ENCODE data around the gene TH. TPM values are rescaled to one million over a fixed set of nuclear protein-coding genes. Genes with fewer than 3 reads are reported as not detected.

Gene TH
- total RNA-seq, 4 donors from 2014 or later = 1.3 TPM; not detected in 3

DNA sequence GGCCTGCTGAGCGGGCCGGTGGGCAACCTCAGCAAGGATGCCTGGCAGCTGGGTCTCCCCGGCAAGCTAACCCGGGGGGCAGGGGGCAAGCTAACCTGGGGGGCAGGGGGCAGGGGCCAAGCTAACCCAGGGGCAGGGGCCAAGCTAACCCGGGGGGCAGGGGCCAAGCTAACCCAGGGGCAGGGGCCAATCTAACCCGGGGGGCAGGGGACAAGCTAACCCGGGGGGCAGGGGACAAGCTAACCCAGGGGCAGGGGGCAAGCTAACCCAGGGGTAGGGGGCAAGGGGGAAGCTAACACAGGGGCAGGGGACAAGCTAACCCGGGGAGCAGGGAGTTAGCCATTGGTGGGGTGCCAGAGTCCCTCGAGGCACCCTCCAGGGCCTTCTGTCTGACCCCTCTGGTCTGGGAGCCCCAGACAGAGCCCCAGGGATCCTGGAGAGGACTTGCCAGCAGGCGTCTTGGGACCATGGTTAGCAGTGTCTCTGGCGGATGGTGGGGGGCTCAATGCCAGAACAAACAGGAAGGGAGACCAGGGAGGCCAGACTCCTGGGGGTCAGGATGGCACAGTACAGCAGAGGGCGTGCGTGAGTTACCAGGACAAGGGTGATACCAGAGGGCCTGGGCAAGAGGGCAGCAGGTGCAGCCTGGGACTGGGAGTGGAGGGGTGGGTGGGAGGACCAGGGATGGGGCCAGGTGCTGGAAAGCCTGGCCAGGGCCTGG, 48.5 kb downstream of the TH start:
- Histone ChIP-seq H3K36me3 (no peaks in the 10 kb centered on the region), H3K9me3 (peaks cover 0 to under 1% (median 0%) of the 10 kb centered on the region in 4 donors), H3K27me3 (peaks cover 0 to 63% (median 4%) of the 10 kb centered on the region in 4 donors), H3K27ac (replicated peaks in 1 of 4) (no peak overlapping the region), H3K4me3 (no peak overlapping the region), H3K4me1 (no peaks in the 10 kb centered on the region)
- no peak for DNase-seq (ENCODE audit: extremely low spot score)
- TF ChIP-seq POLR2A (IDR thresholded peaks at IDR 0.05; ENCODE audit: low read depth) (no peak), POLR2AphosphoS5 (IDR thresholded peaks at IDR 0.05) (no peak), EP300 (IDR thresholded peaks at IDR 0.05) (no peak)
- TF ChIP-seq, protein P1, sequence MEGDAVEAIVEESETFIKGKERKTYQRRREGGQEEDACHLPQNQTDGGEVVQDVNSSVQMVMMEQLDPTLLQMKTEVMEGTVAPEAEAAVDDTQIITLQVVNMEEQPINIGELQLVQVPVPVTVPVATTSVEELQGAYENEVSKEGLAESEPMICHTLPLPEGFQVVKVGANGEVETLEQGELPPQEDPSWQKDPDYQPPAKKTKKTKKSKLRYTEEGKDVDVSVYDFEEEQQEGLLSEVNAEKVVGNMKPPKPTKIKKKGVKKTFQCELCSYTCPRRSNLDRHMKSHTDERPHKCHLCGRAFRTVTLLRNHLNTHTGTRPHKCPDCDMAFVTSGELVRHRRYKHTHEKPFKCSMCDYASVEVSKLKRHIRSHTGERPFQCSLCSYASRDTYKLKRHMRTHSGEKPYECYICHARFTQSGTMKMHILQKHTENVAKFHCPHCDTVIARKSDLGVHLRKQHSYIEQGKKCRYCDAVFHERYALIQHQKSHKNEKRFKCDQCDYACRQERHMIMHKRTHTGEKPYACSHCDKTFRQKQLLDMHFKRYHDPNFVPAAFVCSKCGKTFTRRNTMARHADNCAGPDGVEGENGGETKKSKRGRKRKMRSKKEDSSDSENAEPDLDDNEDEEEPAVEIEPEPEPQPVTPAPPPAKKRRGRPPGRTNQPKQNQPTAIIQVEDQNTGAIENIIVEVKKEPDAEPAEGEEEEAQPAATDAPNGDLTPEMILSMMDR (IDR thresholded peaks at IDR 0.05) = no peak
- WGBS = 87% methylated on average over 8 of the region's 13 CpGs
- intact Hi-C loops (cut with DNase I) = no loop called here

DNA sequence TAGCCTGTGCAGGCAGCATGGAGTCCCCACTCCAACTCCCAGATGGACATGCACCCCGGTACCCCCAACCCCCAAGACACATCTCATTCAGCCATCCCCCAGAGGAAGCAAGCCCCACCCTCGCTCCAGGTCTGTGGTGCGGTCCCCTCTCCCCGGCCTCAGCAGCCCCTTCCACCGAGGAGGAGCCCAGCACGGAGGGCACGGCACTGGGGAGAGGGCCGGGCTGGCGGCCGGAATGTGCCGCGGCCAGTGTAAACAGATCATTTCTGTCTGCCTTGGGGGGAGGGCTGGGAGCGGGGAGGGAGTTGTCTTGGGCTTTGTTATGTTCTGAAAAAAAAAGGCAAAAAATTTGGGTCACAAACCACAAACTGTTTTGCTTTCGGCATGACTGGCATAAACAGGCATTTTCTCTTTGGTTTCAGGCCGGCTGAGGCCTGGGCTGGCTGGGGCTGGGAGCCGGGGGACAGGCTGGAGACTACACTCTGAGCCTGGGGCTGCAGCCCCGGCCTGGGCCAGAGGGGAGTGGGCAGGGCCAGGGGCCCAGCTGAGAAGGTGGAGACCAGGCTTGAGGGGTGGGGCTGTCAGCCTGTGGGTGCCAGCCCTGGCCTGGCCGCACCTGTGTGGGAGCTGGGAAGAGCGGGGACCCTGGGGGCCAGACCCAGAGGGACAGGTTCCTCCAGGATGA, 49.3 kb downstream of the TH start:
- WGBS = 53% methylated on average over 17 of the region's 19 CpGs
- Histone ChIP-seq H3K36me3 (no peaks in the 10 kb centered on the region), H3K4me1 (no peaks in the 10 kb centered on the region), H3K4me3 (no peak overlapping the region), H3K27ac (replicated peaks in 1 of 4) (no peak overlapping the region), H3K27me3 (peaks cover 0 to 56% (median 4%) of the 10 kb centered on the region in 4 donors), H3K9me3 (peaks cover 0 to 8% (median 1%) of the 10 kb centered on the region in 4 donors)
- intact Hi-C loops (cut with DNase I) = no loop called here
- TF ChIP-seq POLR2AphosphoS5 (IDR thresholded peaks at IDR 0.05) = no peak
- TF ChIP-seq, protein P1 (IDR thresholded peaks at IDR 0.05) = no peak
- TF ChIP-seq EP300 (IDR thresholded peaks at IDR 0.05) = no peak
- no peak for TF ChIP-seq POLR2A (IDR thresholded peaks at IDR 0.05; ENCODE audit: low read depth)
- DNase-seq (ENCODE audit: extremely low spot score) = no peak

DNA sequence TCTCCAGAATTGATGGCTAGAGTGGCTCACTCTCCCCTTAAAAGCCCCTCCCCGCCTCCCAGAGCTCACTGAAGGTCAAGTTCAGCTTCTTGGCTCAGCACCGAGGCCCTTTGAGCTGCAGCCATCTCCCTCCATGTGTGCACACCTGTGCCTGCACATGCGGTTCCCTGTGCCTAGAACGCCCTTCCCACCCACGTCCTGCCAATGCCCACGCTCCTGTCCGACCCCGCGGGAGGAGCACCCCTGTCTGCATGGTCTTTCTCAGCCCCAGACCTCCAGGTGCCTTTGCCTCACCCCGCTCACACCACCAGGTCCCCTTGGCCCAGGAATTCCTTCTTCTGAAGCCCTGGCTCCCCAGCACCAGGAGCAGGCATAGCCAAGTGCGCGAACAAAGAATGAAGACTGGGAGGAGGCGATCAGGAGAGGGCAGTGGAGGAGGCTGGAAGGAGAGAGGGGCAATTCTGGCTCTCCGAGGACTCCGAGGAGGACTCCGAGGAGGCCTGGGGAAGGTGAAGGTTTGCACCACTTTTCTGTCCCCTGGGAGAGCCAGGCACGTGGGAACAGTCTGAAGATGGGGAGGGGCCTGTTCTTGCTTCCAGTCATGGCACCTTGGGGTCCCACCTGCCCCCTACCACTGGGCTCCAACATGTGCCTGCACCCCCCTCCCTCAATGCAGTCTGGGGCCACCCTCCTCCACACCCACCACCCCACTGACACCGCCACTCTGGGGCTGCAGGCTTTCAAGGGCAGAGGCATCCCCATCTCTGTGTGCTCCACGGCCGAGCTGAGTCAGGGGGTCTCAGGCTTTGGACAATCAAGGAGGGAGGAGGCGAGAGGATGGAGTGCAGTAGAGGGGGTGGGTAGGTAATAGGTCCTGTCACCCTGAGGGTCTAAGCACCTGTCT, 50.1 kb downstream of the TH start:
- no peak for DNase-seq (ENCODE audit: extremely low spot score)
- intact Hi-C loops (cut with DNase I) = no loop called here
- Histone ChIP-seq H3K27ac (replicated peaks in 1 of 4) (no peak overlapping the region), H3K36me3 (no peaks in the 10 kb centered on the region), H3K27me3 (peaks cover 0 to 55% (median 4%) of the 10 kb centered on the region in 4 donors), H3K4me3 (no peak overlapping the region), H3K9me3 (peaks cover 0 to 16% (median 7%) of the 10 kb centered on the region in 4 donors), H3K4me1 (no peaks in the 10 kb centered on the region)
- WGBS = 82% methylated on average over 20 of the region's 21 CpGs
- TF ChIP-seq POLR2A (IDR thresholded peaks at IDR 0.05; ENCODE audit: low read depth) (no peak), EP300 (IDR thresholded peaks at IDR 0.05) (no peak), POLR2AphosphoS5 (IDR thresholded peaks at IDR 0.05) (no peak)
- TF ChIP-seq, protein P1 (IDR thresholded peaks at IDR 0.05) = no peak

DNA sequence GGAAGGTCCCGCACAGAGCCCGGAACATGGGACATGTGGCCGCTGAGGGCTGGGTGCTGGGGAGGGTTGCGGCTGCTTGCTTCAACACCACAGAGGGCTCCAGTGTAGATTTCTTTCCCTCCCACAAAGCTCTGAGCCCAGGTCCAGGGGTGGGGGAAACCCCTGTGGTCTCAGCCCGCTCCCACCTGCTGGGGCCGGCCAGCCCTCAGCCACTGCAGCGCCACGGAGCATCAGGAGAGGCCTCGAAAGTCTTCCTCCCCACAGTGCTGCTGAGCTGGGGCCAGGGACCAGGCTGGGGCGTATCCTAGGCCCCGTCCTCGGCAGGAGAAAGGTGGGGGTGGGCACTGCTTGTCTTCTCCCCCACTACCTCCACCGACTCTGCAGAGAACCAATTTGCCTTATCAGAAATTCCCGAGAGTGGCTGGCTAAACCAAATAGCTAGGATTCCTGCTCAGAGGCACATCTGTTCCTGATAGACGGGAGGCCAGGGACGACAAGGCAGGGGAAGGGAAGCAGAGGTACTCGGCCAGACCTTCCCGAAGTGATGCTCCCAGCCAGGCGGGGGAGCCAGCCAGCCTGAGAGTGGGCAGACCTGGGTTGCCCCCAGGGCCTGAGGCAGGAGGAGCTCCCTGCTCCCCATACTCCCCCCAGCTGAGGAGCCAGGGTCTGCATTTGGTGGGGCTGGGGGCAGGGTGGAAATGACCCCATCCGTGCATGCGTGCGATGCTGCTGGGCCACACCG, 51.1 kb downstream of the TH start:
- Histone ChIP-seq H3K4me3 (no peak overlapping the region), H3K27ac (replicated peaks in 1 of 4) (no peak overlapping the region), H3K27me3 (peaks cover 0 to 55% (median 4%) of the 10 kb centered on the region in 4 donors), H3K4me1 (no peaks in the 10 kb centered on the region), H3K36me3 (no peaks in the 10 kb centered on the region), H3K9me3 (peaks cover 0 to 21% (median 13%) of the 10 kb centered on the region in 4 donors)
- WGBS = 76% methylated on average over 12 of the region's 23 CpGs
- DNase-seq (ENCODE audit: extremely low spot score) = no peak
- TF ChIP-seq EP300 (IDR thresholded peaks at IDR 0.05) = no peak
- TF ChIP-seq POLR2AphosphoS5 (IDR thresholded peaks at IDR 0.05) = no peak
- TF ChIP-seq, protein P1 (IDR thresholded peaks at IDR 0.05) = no peak
- TF ChIP-seq POLR2A (IDR thresholded peaks at IDR 0.05; ENCODE audit: low read depth) = no peak
- intact Hi-C loops (cut with DNase I) = no loop called here
